GM12878 (cell line): ENCODE data around the gene CHRNE. TPM values are rescaled to one million over a fixed set of nuclear protein-coding genes. Genes with fewer than 3 reads are reported as not detected.

Experiments used
- BHLHE40 ChIP-seq, 2 experiments: fragments of 450-650 bp in 1 of 2; IDR thresholded peaks; 2 replicates each; pipeline ENCODE4 v1.6.1; 2011 to 2017; ENCODE audit warnings: low read depth in 2 of 2, borderline replicate concordance in 1 of 2, improper control_type of control experiment in 1 of 2, low read length in 1 of 2, mild to moderate bottlenecking in 1 of 2
- CBFB ChIP-seq: IDR thresholded peaks from 2 replicates; pipeline ENCODE4 v1.6.1; 2016; ENCODE audit warnings: antibody characterized with exemption, low read depth
- CHD2 ChIP-seq: IDR thresholded peaks from 2 replicates; pipeline ENCODE4 v1.6.1; 2011; ENCODE audit warnings: low read depth, low read length, improper control_type of control experiment, borderline replicate concordance
- CHD4 ChIP-seq: fragments of 200-600 bp; sonication (generic); IDR thresholded peaks from 2 replicates; pipeline ENCODE4 v1.6.1; 2016; ENCODE audit warnings: mild to moderate bottlenecking
- CTCF ChIP-seq, 3 experiments: IDR thresholded peaks in 2 of 3; conservative IDR thresholded peaks in 1 of 3; 2 replicates each; pipeline ENCODE4 v1.5.1; 2011; ENCODE audit warnings: low read depth in 3 of 3, low read length in 3 of 3, mild to moderate bottlenecking in 3 of 3, control low read depth in 2 of 3, moderate library complexity in 2 of 3, inconsistent platforms in 1 of 3, mixed read lengths in 1 of 3; ENCODE audit not compliant: control insufficient read depth in 2 of 3, insufficient read depth in 1 of 3; ENCODE audit errors: extremely low read depth in 1 of 3
- JUND ChIP-seq: IDR thresholded peaks from 2 replicates; pipeline ENCODE4 v1.6.1; 2012; ENCODE audit warnings: low read depth, mild to moderate bottlenecking, low read length, improper control_type of control experiment, moderate library complexity
- NFXL1 ChIP-seq: fragments of 450-650 bp; IDR thresholded peaks from 2 replicates; pipeline ENCODE4 v1.6.1; 2017; ENCODE audit warnings: antibody characterized with exemption, mild to moderate bottlenecking, borderline replicate concordance
- NRF1 ChIP-seq: conservative IDR thresholded peaks from 2 replicates; pipeline ENCODE4 v1.6.1; 2011; ENCODE audit warnings: mild to moderate bottlenecking, low read depth, low read length, improper control_type of control experiment
- RAD51 ChIP-seq: fragments of 450-650 bp; IDR thresholded peaks from 2 replicates; pipeline ENCODE4 v1.6.1; 2016; ENCODE audit warnings: moderate library complexity, mild to moderate bottlenecking, inconsistent platforms
- SIX5 ChIP-seq: IDR thresholded peaks from 2 replicates; pipeline ENCODE4 v1.6.1; 2011; ENCODE audit warnings: mild to moderate bottlenecking, low read depth, low read length, moderate library complexity; ENCODE audit not compliant: severe bottlenecking
- SMC3 ChIP-seq: IDR thresholded peaks from 2 replicates; pipeline ENCODE4 v1.6.1; 2011; ENCODE audit warnings: low read length, improper control_type of control experiment, borderline replicate concordance
- ZNF384 ChIP-seq: IDR thresholded peaks from 2 replicates; pipeline ENCODE4 v1.6.1; 2012; ENCODE audit warnings: low read depth, mild to moderate bottlenecking, low read length, improper control_type of control experiment, borderline replicate concordance
- polyA plus RNA-seq, 11 experiments: library from polyadenylated mRNA; depleted of rRNA in 4 of 11; unstranded in 6 of 11; stranded (reverse) in 5 of 11; fragments of >200 nt; fragmentation: Nextera tagmentation in 4 of 11; fragmentation: Illumina TruSeq in 1 of 11; extraction: Ambion mirVana in 4 of 11; extraction: Trizol in 1 of 11; gene quantifications; 1 replicate in 1 of 11; 2 replicates in 10 of 11; pipeline versions ENCODE4 v1.2.1 to v1.2.3, GENCODE V29; 2011 to 2016; ENCODE audit warnings: inconsistent platforms in 2 of 11, missing spikeins in 2 of 11, low read depth in 1 of 11
- total RNA-seq, 4 experiments: library from RNA; depleted of rRNA in 3 of 4; stranded (reverse); fragments of >200 nt in 3 of 4; fragmentation: Illumina TruSeq in 1 of 4; extraction: Trizol in 1 of 4; gene quantifications; 2 replicates each; pipeline versions ENCODE4 v1.2.1 to v1.2.3, GENCODE V29; 2013 to 2021
- TF ChIP-seq, protein P1 (sequence below): fragments of 450-650 bp; IDR thresholded peaks from 2 replicates; pipeline ENCODE4 v1.6.1; 2017; ENCODE audit warnings: mild to moderate bottlenecking, moderate library complexity
- TF ChIP-seq, protein P2 (sequence below): fragments of 450-650 bp; IDR thresholded peaks from 2 replicates; pipeline ENCODE4 v1.6.1; 2017; ENCODE audit warnings: mild to moderate bottlenecking, moderate library complexity
- TF ChIP-seq, protein P3 (sequence below): fragments of 450-650 bp; IDR thresholded peaks from 2 replicates; pipeline ENCODE4 v1.6.1; 2018; ENCODE audit warnings: mild to moderate bottlenecking, low read depth, moderate library complexity; ENCODE audit not compliant: partially characterized antibody

The CHRNE gene
- total and polyA plus RNA-seq, 10 of the 15 experiments (the other 5 are each of a cell fraction or from before 2014, with no cell fraction given) = 0.05 to 0.11 (median 0.08) TPM; not detected in 6

- TF ChIP-seq CTCF (IDR thresholded peaks at IDR 0.05 in 2 of 3, conservative IDR thresholded peaks at IDR 0.05 in 1 of 3; ENCODE audit: control insufficient read depth in 2 of 3, extremely low read depth in 1 of 3, insufficient read depth in 1 of 3, low read depth in 3 of 3, low read length in 3 of 3) = peak; percentile 73 to 81 (median 77)
- TF ChIP-seq JUND = no peak
- no peak for TF ChIP-seq RAD51
- no peak for TF ChIP-seq SIX5
- TF ChIP-seq NFXL1 = no peak
- TF ChIP-seq SMC3 = peak; percentile 46; the same call in 1 of the 2 replicates
- no peak for TF ChIP-seq CBFB
- no peak for TF ChIP-seq NRF1
- no peak for TF ChIP-seq CHD4
- peak; percentile 54 to 67; a peak in 2 of 4 replicates for TF ChIP-seq BHLHE40 (IDR thresholded peaks at IDR 0.05; ENCODE audit: borderline replicate concordance in 1 of 2, low read depth in 2 of 2, low read length in 1 of 2)
- TF ChIP-seq, protein P1, sequence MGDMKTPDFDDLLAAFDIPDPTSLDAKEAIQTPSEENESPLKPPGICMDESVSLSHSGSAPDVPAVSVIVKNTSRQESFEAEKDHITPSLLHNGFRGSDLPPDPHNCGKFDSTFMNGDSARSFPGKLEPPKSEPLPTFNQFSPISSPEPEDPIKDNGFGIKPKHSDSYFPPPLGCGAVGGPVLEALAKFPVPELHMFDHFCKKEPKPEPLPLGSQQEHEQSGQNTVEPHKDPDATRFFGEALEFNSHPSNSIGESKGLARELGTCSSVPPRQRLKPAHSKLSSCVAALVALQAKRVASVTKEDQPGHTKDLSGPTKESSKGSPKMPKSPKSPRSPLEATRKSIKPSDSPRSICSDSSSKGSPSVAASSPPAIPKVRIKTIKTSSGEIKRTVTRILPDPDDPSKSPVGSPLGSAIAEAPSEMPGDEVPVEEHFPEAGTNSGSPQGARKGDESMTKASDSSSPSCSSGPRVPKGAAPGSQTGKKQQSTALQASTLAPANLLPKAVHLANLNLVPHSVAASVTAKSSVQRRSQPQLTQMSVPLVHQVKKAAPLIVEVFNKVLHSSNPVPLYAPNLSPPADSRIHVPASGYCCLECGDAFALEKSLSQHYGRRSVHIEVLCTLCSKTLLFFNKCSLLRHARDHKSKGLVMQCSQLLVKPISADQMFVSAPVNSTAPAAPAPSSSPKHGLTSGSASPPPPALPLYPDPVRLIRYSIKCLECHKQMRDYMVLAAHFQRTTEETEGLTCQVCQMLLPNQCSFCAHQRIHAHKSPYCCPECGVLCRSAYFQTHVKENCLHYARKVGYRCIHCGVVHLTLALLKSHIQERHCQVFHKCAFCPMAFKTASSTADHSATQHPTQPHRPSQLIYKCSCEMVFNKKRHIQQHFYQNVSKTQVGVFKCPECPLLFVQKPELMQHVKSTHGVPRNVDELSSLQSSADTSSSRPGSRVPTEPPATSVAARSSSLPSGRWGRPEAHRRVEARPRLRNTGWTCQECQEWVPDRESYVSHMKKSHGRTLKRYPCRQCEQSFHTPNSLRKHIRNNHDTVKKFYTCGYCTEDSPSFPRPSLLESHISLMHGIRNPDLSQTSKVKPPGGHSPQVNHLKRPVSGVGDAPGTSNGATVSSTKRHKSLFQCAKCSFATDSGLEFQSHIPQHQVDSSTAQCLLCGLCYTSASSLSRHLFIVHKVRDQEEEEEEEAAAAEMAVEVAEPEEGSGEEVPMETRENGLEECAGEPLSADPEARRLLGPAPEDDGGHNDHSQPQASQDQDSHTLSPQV = no peak
- TF ChIP-seq CHD2 = no peak
- TF ChIP-seq ZNF384 = no peak
- TF ChIP-seq, protein P2, sequence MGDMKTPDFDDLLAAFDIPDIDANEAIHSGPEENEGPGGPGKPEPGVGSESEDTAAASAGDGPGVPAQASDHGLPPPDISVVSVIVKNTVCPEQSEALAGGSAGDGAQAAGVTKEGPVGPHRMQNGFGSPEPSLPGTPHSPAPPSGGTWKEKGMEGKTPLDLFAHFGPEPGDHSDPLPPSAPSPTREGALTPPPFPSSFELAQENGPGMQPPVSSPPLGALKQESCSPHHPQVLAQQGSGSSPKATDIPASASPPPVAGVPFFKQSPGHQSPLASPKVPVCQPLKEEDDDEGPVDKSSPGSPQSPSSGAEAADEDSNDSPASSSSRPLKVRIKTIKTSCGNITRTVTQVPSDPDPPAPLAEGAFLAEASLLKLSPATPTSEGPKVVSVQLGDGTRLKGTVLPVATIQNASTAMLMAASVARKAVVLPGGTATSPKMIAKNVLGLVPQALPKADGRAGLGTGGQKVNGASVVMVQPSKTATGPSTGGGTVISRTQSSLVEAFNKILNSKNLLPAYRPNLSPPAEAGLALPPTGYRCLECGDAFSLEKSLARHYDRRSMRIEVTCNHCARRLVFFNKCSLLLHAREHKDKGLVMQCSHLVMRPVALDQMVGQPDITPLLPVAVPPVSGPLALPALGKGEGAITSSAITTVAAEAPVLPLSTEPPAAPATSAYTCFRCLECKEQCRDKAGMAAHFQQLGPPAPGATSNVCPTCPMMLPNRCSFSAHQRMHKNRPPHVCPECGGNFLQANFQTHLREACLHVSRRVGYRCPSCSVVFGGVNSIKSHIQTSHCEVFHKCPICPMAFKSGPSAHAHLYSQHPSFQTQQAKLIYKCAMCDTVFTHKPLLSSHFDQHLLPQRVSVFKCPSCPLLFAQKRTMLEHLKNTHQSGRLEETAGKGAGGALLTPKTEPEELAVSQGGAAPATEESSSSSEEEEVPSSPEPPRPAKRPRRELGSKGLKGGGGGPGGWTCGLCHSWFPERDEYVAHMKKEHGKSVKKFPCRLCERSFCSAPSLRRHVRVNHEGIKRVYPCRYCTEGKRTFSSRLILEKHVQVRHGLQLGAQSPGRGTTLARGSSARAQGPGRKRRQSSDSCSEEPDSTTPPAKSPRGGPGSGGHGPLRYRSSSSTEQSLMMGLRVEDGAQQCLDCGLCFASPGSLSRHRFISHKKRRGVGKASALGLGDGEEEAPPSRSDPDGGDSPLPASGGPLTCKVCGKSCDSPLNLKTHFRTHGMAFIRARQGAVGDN = no peak
- TF ChIP-seq, protein P3, sequence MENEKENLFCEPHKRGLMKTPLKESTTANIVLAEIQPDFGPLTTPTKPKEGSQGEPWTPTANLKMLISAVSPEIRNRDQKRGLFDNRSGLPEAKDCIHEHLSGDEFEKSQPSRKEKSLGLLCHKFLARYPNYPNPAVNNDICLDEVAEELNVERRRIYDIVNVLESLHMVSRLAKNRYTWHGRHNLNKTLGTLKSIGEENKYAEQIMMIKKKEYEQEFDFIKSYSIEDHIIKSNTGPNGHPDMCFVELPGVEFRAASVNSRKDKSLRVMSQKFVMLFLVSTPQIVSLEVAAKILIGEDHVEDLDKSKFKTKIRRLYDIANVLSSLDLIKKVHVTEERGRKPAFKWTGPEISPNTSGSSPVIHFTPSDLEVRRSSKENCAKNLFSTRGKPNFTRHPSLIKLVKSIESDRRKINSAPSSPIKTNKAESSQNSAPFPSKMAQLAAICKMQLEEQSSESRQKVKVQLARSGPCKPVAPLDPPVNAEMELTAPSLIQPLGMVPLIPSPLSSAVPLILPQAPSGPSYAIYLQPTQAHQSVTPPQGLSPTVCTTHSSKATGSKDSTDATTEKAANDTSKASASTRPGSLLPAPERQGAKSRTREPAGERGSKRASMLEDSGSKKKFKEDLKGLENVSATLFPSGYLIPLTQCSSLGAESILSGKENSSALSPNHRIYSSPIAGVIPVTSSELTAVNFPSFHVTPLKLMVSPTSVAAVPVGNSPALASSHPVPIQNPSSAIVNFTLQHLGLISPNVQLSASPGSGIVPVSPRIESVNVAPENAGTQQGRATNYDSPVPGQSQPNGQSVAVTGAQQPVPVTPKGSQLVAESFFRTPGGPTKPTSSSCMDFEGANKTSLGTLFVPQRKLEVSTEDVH = no peak
These were observed at the start of gene CHRNE (continued) for GRCh38 chr17:4903051-4903818.
